ENCODE results near the gene NEDD4L. TPM values are rescaled to one million over a fixed set of nuclear protein-coding genes. Genes with fewer than 3 reads are reported as not detected.

NEDD4L gene
- total and polyA plus RNA-seq, 2 experiments from 2014 or later, result 36.2 to 72.3 TPM

DNA sequence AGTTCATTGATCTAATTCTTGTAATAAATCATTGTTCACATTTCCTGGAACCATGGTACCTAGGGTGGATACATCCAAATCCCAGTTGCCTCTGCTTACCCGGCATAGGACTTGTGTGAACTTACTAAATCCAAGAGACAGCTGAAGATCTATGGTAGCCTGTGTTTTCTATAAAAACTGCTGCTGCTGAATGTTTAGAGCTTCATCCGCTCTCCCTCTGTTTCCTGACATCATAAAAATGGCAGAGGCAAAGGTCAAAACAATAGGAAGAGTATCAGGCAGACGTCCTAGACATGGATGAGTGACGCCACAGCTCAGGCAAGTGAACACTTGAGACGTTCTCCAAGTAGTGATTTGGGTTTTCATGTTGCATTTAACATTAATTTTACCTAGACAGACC, 326.6 kb downstream of the NEDD4L start:
- Mint-ChIP-seq H3K4me3 (no peak overlapping the region), H3K27me3 (ENCODE audit: insufficient read depth, low read depth, poor library complexity) (peaks cover 4% of the 10 kb centered on the region), H3K4me1 (no peaks in the 10 kb centered on the region), H3K36me3 (ENCODE audit: low read depth) (peaks cover 61% of the 10 kb centered on the region), H3K9me3 (no peaks in the 10 kb centered on the region), H3K27ac (no peak overlapping the region)
- Histone ChIP-seq H4K20me1 (replicated peaks; ENCODE audit: insufficient read depth) (peaks cover 3% of the 10 kb centered on the region; the same call in 1 of the 2 replicates), H3K4me2 (no peak overlapping the region), H3F3A (replicated peaks; ENCODE audit: low read depth) (no peaks in the 10 kb centered on the region), H2AFZ (no peak overlapping the region), H3K36me3 (ENCODE audit: insufficient read depth) (peaks cover 26% of the 10 kb centered on the region), H3K27me3 (ENCODE audit: insufficient read depth) (no peaks in the 10 kb centered on the region), H3K79me2 (replicated peaks; ENCODE audit: insufficient read depth) (no peaks in the 10 kb centered on the region), H3K27ac (ENCODE audit: low read depth) (no peak overlapping the region), H3K4me3 (no peak overlapping the region), H3K9me2 (ENCODE audit: insufficient read depth) (no peaks in the 10 kb centered on the region), H3K4me1 (ENCODE audit: insufficient read depth) (no peaks in the 10 kb centered on the region)
- DNase-seq (ENCODE audit: low spot score), result no peak
- no peak for ATAC-seq
- TF ChIP-seq STAT1 (IDR thresholded peaks at IDR 0.05; ENCODE audit: unreplicated experiment), result no peak
- TF ChIP-seq, protein P1, sequence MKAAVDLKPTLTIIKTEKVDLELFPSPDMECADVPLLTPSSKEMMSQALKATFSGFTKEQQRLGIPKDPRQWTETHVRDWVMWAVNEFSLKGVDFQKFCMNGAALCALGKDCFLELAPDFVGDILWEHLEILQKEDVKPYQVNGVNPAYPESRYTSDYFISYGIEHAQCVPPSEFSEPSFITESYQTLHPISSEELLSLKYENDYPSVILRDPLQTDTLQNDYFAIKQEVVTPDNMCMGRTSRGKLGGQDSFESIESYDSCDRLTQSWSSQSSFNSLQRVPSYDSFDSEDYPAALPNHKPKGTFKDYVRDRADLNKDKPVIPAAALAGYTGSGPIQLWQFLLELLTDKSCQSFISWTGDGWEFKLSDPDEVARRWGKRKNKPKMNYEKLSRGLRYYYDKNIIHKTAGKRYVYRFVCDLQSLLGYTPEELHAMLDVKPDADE (IDR thresholded peaks at IDR 0.05), result no peak
- TF ChIP-seq POLR2AphosphoS5 (IDR thresholded peaks at IDR 0.05; ENCODE audit: low read depth), result no peak
- no peak for TF ChIP-seq ZNF114 (CRISPR knock-in tag; IDR thresholded peaks at IDR 0.05)
- TF ChIP-seq, protein P2, sequence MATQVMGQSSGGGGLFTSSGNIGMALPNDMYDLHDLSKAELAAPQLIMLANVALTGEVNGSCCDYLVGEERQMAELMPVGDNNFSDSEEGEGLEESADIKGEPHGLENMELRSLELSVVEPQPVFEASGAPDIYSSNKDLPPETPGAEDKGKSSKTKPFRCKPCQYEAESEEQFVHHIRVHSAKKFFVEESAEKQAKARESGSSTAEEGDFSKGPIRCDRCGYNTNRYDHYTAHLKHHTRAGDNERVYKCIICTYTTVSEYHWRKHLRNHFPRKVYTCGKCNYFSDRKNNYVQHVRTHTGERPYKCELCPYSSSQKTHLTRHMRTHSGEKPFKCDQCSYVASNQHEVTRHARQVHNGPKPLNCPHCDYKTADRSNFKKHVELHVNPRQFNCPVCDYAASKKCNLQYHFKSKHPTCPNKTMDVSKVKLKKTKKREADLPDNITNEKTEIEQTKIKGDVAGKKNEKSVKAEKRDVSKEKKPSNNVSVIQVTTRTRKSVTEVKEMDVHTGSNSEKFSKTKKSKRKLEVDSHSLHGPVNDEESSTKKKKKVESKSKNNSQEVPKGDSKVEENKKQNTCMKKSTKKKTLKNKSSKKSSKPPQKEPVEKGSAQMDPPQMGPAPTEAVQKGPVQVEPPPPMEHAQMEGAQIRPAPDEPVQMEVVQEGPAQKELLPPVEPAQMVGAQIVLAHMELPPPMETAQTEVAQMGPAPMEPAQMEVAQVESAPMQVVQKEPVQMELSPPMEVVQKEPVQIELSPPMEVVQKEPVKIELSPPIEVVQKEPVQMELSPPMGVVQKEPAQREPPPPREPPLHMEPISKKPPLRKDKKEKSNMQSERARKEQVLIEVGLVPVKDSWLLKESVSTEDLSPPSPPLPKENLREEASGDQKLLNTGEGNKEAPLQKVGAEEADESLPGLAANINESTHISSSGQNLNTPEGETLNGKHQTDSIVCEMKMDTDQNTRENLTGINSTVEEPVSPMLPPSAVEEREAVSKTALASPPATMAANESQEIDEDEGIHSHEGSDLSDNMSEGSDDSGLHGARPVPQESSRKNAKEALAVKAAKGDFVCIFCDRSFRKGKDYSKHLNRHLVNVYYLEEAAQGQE (IDR thresholded peaks at IDR 0.05; ENCODE audit: unreplicated experiment), result no peak
- no peak for TF ChIP-seq JUNB (IDR thresholded peaks at IDR 0.05; ENCODE audit: unreplicated experiment)
- TF ChIP-seq, protein P3, sequence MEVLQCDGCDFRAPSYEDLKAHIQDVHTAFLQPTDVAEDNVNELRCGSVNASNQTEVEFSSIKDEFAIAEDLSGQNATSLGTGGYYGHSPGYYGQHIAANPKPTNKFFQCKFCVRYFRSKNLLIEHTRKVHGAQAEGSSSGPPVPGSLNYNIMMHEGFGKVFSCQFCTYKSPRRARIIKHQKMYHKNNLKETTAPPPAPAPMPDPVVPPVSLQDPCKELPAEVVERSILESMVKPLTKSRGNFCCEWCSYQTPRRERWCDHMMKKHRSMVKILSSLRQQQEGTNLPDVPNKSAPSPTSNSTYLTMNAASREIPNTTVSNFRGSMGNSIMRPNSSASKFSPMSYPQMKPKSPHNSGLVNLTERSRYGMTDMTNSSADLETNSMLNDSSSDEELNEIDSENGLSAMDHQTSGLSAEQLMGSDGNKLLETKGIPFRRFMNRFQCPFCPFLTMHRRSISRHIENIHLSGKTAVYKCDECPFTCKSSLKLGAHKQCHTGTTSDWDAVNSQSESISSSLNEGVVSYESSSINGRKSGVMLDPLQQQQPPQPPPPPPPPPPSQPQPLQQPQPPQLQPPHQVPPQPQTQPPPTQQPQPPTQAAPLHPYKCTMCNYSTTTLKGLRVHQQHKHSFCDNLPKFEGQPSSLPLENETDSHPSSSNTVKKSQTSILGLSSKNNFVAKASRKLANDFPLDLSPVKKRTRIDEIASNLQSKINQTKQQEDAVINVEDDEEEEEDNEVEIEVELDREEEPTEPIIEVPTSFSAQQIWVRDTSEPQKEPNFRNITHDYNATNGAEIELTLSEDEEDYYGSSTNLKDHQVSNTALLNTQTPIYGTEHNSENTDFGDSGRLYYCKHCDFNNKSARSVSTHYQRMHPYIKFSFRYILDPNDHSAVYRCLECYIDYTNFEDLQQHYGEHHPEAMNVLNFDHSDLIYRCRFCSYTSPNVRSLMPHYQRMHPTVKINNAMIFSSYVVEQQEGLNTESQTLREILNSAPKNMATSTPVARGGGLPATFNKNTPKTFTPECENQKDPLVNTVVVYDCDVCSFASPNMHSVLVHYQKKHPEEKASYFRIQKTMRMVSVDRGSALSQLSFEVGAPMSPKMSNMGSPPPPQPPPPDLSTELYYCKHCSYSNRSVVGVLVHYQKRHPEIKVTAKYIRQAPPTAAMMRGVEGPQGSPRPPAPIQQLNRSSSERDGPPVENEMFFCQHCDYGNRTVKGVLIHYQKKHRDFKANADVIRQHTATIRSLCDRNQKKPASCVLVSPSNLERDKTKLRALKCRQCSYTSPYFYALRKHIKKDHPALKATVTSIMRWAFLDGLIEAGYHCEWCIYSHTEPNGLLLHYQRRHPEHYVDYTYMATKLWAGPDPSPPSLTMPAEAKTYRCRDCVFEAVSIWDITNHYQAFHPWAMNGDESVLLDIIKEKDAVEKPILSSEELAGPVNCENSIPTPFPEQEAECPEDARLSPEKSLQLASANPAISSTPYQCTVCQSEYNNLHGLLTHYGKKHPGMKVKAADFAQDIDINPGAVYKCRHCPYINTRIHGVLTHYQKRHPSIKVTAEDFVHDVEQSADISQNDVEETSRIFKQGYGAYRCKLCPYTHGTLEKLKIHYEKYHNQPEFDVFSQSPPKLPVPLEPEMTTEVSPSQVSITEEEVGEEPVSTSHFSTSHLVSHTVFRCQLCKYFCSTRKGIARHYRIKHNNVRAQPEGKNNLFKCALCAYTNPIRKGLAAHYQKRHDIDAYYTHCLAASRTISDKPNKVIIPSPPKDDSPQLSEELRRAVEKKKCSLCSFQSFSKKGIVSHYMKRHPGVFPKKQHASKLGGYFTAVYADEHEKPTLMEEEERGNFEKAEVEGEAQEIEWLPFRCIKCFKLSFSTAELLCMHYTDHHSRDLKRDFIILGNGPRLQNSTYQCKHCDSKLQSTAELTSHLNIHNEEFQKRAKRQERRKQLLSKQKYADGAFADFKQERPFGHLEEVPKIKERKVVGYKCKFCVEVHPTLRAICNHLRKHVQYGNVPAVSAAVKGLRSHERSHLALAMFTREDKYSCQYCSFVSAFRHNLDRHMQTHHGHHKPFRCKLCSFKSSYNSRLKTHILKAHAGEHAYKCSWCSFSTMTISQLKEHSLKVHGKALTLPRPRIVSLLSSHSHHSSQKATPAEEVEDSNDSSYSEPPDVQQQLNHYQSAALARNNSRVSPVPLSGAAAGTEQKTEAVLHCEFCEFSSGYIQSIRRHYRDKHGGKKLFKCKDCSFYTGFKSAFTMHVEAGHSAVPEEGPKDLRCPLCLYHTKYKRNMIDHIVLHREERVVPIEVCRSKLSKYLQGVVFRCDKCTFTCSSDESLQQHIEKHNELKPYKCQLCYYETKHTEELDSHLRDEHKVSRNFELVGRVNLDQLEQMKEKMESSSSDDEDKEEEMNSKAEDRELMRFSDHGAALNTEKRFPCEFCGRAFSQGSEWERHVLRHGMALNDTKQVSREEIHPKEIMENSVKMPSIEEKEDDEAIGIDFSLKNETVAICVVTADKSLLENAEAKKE (CRISPR knock-in tag; IDR thresholded peaks at IDR 0.05), result no peak
- TF ChIP-seq, protein P4, sequence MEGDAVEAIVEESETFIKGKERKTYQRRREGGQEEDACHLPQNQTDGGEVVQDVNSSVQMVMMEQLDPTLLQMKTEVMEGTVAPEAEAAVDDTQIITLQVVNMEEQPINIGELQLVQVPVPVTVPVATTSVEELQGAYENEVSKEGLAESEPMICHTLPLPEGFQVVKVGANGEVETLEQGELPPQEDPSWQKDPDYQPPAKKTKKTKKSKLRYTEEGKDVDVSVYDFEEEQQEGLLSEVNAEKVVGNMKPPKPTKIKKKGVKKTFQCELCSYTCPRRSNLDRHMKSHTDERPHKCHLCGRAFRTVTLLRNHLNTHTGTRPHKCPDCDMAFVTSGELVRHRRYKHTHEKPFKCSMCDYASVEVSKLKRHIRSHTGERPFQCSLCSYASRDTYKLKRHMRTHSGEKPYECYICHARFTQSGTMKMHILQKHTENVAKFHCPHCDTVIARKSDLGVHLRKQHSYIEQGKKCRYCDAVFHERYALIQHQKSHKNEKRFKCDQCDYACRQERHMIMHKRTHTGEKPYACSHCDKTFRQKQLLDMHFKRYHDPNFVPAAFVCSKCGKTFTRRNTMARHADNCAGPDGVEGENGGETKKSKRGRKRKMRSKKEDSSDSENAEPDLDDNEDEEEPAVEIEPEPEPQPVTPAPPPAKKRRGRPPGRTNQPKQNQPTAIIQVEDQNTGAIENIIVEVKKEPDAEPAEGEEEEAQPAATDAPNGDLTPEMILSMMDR (conservative IDR thresholded peaks at IDR 0.05; ENCODE audit: low read depth in 2 of 2), result no peak
- TF ChIP-seq ZNF331 (CRISPR knock-in tag; IDR thresholded peaks at IDR 0.05; ENCODE audit: low read depth), result no peak
- no peak for TF ChIP-seq EZH2 (IDR thresholded peaks at IDR 0.05; ENCODE audit: low read depth, unreplicated experiment)
- TF ChIP-seq EZH2phosphoT487 (IDR thresholded peaks at IDR 0.05; ENCODE audit: unreplicated experiment), result no peak
- TF ChIP-seq NANOG (IDR thresholded peaks at IDR 0.05; ENCODE audit: borderline replicate concordance), result no peak
- no peak for TF ChIP-seq CREB1 (CRISPR knock-in tag; IDR thresholded peaks at IDR 0.05; ENCODE audit: low read depth)
